Natural killer cell (primary cell): Measurements from ENCODE around the gene CRCP. TPM values are rescaled to one million over a fixed set of nuclear protein-coding genes. Genes with fewer than 3 reads are reported as not detected.

Experiments used
- ATAC-seq, 3 donors: fragments of 150-1000 bp in 2 of 3; fragments of 200-7000 bp in 1 of 3; cut with Tn5 transposase; 1 replicate in 1 of 3; 2 replicates in 2 of 3; pipeline ENCODE4 v1.10.0; 2021; ENCODE audit warnings: mild to moderate bottlenecking in 2 of 3, moderate library complexity in 2 of 3
- DNase-seq, 2 donors: peaks; one replicate each; pipeline versions ENCODE4 v3.0.0 to v3.0.0-alpha.2; 2013 to 2021; ENCODE audit warnings: mixed read lengths in 1 of 2
- H3K27ac ChIP-seq: one replicate; pipeline ENCODE4 v1.5.1; 2013; ENCODE audit warnings: mild to moderate bottlenecking, low read length
- H3K27me3 ChIP-seq: one replicate; pipeline ENCODE4 v1.6.1; 2013; ENCODE audit warnings: low read length; ENCODE audit not compliant: control insufficient read depth, insufficient read depth
- H3K36me3 ChIP-seq: one replicate; pipeline ENCODE4 v1.6.1; 2013; ENCODE audit warnings: low read length; ENCODE audit not compliant: control insufficient read depth, insufficient read depth
- H3K4me1 ChIP-seq: one replicate; pipeline ENCODE4 v1.6.1; 2013; ENCODE audit warnings: low read length; ENCODE audit not compliant: control insufficient read depth, insufficient read depth
- H3K4me3 ChIP-seq: one replicate; pipeline ENCODE4 v1.5.1; 2013; ENCODE audit warnings: low read length
- H3K9me3 ChIP-seq: one replicate; pipeline ENCODE4 v1.6.1; 2013; ENCODE audit warnings: low read length; ENCODE audit not compliant: control insufficient read depth, insufficient read depth
- H3K27ac Mint-ChIP-seq, 2 donors: one replicate each; pipeline ENCODE4 v1.8.0; 2022; ENCODE audit warnings: mild to moderate bottlenecking in 2 of 2, mixed read lengths in 2 of 2, moderate library complexity in 1 of 2
- H3K27me3 Mint-ChIP-seq, 2 donors: one replicate each; pipeline ENCODE4 v1.8.0; 2022; ENCODE audit warnings: low read depth in 2 of 2, mixed read lengths in 2 of 2
- H3K36me3 Mint-ChIP-seq: one replicate; pipeline ENCODE4 v1.8.0; 2022; ENCODE audit warnings: mixed read lengths
- H3K4me1 Mint-ChIP-seq, 2 donors: one replicate each; pipeline ENCODE4 v1.8.0; 2022; ENCODE audit warnings: mixed read lengths in 2 of 2
- H3K4me3 Mint-ChIP-seq: one replicate; pipeline ENCODE4 v1.8.0; 2022; ENCODE audit warnings: mild to moderate bottlenecking, moderate library complexity, mixed read lengths
- H3K9me3 Mint-ChIP-seq, 2 donors: one replicate each; pipeline ENCODE4 v1.8.0; 2022; ENCODE audit warnings: mixed read lengths in 2 of 2
- WGBS: methylation state at CpG from one replicate; pipeline ENCODE4 v1.1.7; 2013; ENCODE audit warnings: missing lambda C conversion rate; ENCODE audit not compliant: insufficient coverage; 5-methylcytosine and 5-hydroxymethylcytosine counted together
- intact Hi-C: fragments of 100-400 bp; cut with micrococcal nuclease; formaldehyde crosslinking; loops from one replicate; pipeline ENCODE4 v1.14.2; 2022
- total RNA-seq, 4 donors: library from RNA; stranded (reverse); fragments of 120-200 nt in 1 of 4; gene quantifications; one replicate each; pipeline versions ENCODE4 v1.2.3 to v1.2.4, GENCODE V29; 2013 to 2022
- TF ChIP-seq, protein P1 (sequence below): fragments of 200-600 bp; IDR thresholded peaks from one replicate; pipeline ENCODE4 v1.8.0; 2022; ENCODE audit warnings: antibody characterized with exemption

The CRCP gene
- total RNA-seq, 3 donors from 2014 or later (not counting 1 experiment from before 2014, with no cell fraction given) = 67.5 to 72.1 (median 68.0) TPM

GRCh38 chr7:66162622-66163021, 48.0 kb downstream of the CRCP start:
- Mint-ChIP-seq H3K27ac (no peak overlapping the region), H3K9me3 (no peaks in the 10 kb centered on the region), H3K27me3 (no peaks in the 10 kb centered on the region), H3K4me1 (no peaks in the 10 kb centered on the region), H3K4me3 (no peak overlapping the region), H3K36me3 (no peaks in the 10 kb centered on the region)
- TF ChIP-seq, protein P1, sequence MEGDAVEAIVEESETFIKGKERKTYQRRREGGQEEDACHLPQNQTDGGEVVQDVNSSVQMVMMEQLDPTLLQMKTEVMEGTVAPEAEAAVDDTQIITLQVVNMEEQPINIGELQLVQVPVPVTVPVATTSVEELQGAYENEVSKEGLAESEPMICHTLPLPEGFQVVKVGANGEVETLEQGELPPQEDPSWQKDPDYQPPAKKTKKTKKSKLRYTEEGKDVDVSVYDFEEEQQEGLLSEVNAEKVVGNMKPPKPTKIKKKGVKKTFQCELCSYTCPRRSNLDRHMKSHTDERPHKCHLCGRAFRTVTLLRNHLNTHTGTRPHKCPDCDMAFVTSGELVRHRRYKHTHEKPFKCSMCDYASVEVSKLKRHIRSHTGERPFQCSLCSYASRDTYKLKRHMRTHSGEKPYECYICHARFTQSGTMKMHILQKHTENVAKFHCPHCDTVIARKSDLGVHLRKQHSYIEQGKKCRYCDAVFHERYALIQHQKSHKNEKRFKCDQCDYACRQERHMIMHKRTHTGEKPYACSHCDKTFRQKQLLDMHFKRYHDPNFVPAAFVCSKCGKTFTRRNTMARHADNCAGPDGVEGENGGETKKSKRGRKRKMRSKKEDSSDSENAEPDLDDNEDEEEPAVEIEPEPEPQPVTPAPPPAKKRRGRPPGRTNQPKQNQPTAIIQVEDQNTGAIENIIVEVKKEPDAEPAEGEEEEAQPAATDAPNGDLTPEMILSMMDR = no peak
- H3K27ac ChIP-seq = no peak overlapping the region
- DNase-seq = no peak
- 86% methylated on average over 4 of the region's 4 CpGs for WGBS
- no peaks in the 10 kb centered on the region for H3K9me3 ChIP-seq
- intact Hi-C loops = no loop called here
- no peaks in the 10 kb centered on the region for H3K36me3 ChIP-seq
- H3K27me3 ChIP-seq = no peaks in the 10 kb centered on the region
- ATAC-seq = no peak
- H3K4me3 ChIP-seq = no peak overlapping the region
- no peaks in the 10 kb centered on the region for H3K4me1 ChIP-seq

DNA sequence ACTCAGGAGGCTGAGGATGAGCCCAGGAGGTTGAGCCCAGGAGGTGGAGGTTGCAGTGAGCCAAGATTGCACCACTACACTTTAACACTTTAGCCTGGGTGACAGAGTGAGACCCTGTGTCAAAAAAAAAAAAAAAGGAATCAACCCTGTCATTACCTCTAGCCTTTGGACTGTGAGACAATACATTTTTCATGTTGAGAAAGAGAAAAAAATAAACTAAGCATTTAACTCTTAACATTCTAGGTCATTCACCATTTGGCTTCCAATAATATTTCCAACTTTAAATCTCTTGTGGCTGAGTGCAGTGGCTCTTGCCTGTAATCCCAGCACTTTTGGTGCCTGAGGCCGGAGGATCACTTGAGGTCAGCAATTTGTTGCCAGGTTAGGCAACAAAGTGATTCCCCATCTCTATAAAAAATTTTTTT, 48.6 kb downstream of the CRCP start:
- Mint-ChIP-seq H3K36me3 (no peaks in the 10 kb centered on the region), H3K27me3 (no peaks in the 10 kb centered on the region), H3K27ac (no peak overlapping the region), H3K4me3 (no peak overlapping the region), H3K9me3 (no peaks in the 10 kb centered on the region), H3K4me1 (no peaks in the 10 kb centered on the region)
- TF ChIP-seq, protein P1 = no peak
- Histone ChIP-seq H3K27me3 (no peaks in the 10 kb centered on the region), H3K4me1 (no peaks in the 10 kb centered on the region), H3K4me3 (no peak overlapping the region), H3K27ac (no peak overlapping the region), H3K36me3 (no peaks in the 10 kb centered on the region), H3K9me3 (no peaks in the 10 kb centered on the region)
- ATAC-seq (peak in 1 of 3 donors; percentile 34), DNase-seq (no peak)
- intact Hi-C loops = no loop called here
- WGBS = 96% methylated on average over 1 of the region's 1 CpG

DNA sequence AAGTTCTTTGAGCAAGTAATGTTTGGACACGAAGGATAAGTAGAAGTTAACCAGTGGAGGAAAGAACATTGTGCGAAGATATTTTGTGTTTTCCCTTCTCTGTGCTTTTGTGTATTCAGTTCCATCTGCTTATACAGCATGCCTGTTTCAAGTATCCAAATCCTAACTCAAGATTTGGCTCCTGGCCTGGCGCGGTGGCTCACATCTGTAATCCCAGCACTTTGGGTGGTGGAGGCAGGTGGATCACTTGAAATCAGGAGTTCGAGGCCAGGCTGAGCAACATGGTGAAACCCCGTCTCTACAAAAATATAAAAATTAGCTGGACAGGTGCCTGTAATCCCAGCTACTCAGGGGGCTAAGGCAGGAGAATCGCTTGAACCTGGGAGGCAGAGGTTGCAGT, 49.7 kb downstream of the CRCP start:
- no peaks in the 10 kb centered on the region for H3K9me3 ChIP-seq
- H3K27me3 ChIP-seq = no peaks in the 10 kb centered on the region
- H3K27ac ChIP-seq = no peak overlapping the region
- intact Hi-C loops = no loop called here
- no peaks in the 10 kb centered on the region for H3K36me3 Mint-ChIP-seq
- DNase-seq (no peak), ATAC-seq (no peak)
- H3K27me3 Mint-ChIP-seq = no peaks in the 10 kb centered on the region
- TF ChIP-seq, protein P1 = no peak
- WGBS = 97% methylated on average over 7 of the region's 7 CpGs
- no peak overlapping the region for H3K4me3 ChIP-seq
- no peaks in the 10 kb centered on the region for H3K4me1 Mint-ChIP-seq
- no peaks in the 10 kb centered on the region for H3K4me1 ChIP-seq
- no peaks in the 10 kb centered on the region for H3K36me3 ChIP-seq
- no peak overlapping the region for H3K4me3 Mint-ChIP-seq
- H3K9me3 Mint-ChIP-seq = no peaks in the 10 kb centered on the region
- no peak overlapping the region for H3K27ac Mint-ChIP-seq

GRCh38 chr7:66167773-66168387, 53.2 kb downstream of the CRCP start:
- Histone ChIP-seq H3K9me3 (no peaks in the 10 kb centered on the region), H3K27me3 (no peaks in the 10 kb centered on the region), H3K27ac (no peak overlapping the region), H3K36me3 (no peaks in the 10 kb centered on the region), H3K4me1 (no peaks in the 10 kb centered on the region), H3K4me3 (no peak overlapping the region)
- Mint-ChIP-seq H3K4me1 (no peaks in the 10 kb centered on the region), H3K27ac (no peak overlapping the region), H3K27me3 (no peaks in the 10 kb centered on the region), H3K9me3 (no peaks in the 10 kb centered on the region), H3K4me3 (no peak overlapping the region), H3K36me3 (no peaks in the 10 kb centered on the region)
- WGBS = 83% methylated on average over 7 of the region's 7 CpGs
- ATAC-seq (no peak), DNase-seq (no peak)
- TF ChIP-seq, protein P1 = no peak
- intact Hi-C loops = no loop called here
